ENCODE results near the gene GRIA1.
"Not testable (repeated sequence)": the region's sequence is repeated elsewhere in the genome, so short reads cannot be mapped to it uniquely, and the experiment has no call there.

Gene GRIA1

GRCh38 chr5:153849303-153850113, 359.0 kb downstream of the GRIA1 start:
- in situ Hi-C loops (cut with MboI; ENCODE audit: low pct_unique_long_range_greater_than_20kb, low sequenced_read_pairs); DNase-seq: not testable (repeated sequence)

DNA sequence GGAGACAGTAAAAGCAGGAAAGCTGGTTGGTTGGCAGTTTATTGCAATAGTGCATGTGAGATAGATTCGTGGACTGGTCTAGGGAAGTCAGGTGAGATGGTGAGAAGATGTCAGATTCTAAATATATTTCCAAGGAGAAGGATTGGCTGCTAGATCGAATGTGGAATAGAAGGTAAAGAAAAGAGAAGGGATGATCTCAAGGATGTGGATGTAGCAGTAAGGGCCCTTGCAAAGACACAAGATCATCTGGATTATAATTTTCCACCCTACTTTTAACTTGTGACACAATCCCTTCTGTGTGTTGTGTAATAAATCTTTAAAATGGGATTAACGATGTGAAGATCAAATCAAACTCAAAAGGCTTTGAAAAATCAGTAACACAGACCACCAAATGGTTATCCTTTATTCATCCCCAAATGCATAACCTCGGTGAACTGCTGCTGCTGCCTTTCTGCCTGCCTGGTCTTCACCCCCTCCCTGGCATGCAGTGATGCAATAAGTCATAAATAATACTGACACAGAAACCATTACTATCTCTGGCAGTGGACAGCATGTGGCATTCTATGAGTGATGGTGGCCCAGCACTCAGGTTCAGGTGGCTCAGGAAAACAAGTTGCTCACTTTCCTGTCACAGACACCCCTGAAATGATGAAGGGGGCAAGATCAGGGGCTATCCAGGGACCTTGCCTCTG, 369.9 kb downstream of the GRIA1 start:
- no peak for DNase-seq
- in situ Hi-C loops (cut with MboI; ENCODE audit: low pct_unique_long_range_greater_than_20kb, low sequenced_read_pairs) = no loop called here

- DNase-seq; in situ Hi-C loops (cut with MboI; ENCODE audit: low pct_unique_long_range_greater_than_20kb, low sequenced_read_pairs): not testable (repeated sequence)
Measured at GRCh38 chr5:153862906-153863305, 372.4 kb downstream of the GRIA1 start.

All from KBM-7 (cell line).